H9 (cell line): Measurements from ENCODE around the gene SSBP3. TPM values are rescaled to one million over a fixed set of nuclear protein-coding genes. Genes with fewer than 3 reads are reported as not detected.

Experiments used
- DNase-seq: peaks from one replicate; pipeline ENCODE4 v3.0.0-alpha.2; 2017
- H2AFZ ChIP-seq: one replicate; pipeline ENCODE4 v1.6.1; 2013; ENCODE audit warnings: mild to moderate bottlenecking, low read length, control low read depth, moderate library complexity
- H2AK5ac ChIP-seq: 2 replicates; pipeline ENCODE4 v1.6.1; 2013; ENCODE audit warnings: low read length, control low read depth, mixed read lengths; ENCODE audit not compliant: insufficient read length
- H2BK120ac ChIP-seq: one replicate; pipeline ENCODE4 v1.6.1; 2013; ENCODE audit warnings: low read depth, mild to moderate bottlenecking, low read length, control low read depth, inconsistent platforms; ENCODE audit not compliant: poor library complexity, severe bottlenecking
- H2BK12ac ChIP-seq: 2 replicates; pipeline ENCODE4 v1.6.1; 2013; ENCODE audit warnings: low read length, control low read depth, mixed read lengths, low read depth; ENCODE audit not compliant: insufficient read length
- H2BK15ac ChIP-seq: 2 replicates; pipeline ENCODE4 v1.6.1; 2013; ENCODE audit warnings: low read depth, low read length, control low read depth
- H2BK20ac ChIP-seq: one replicate; pipeline ENCODE4 v1.6.1; 2013; ENCODE audit warnings: low read depth, mild to moderate bottlenecking, low read length, control low read depth, inconsistent platforms; ENCODE audit not compliant: poor library complexity, severe bottlenecking
- H2BK5ac ChIP-seq: 2 replicates; pipeline ENCODE4 v1.6.1; 2013; ENCODE audit warnings: low read length, control low read depth, mixed read lengths; ENCODE audit not compliant: insufficient read length
- H3K14ac ChIP-seq: 2 replicates; pipeline ENCODE4 v1.6.1; 2013; ENCODE audit warnings: low read length, control low read depth; ENCODE audit not compliant: insufficient read depth
- H3K18ac ChIP-seq: 2 replicates; pipeline ENCODE4 v1.6.1; 2013; ENCODE audit warnings: low read depth, mild to moderate bottlenecking, mixed read lengths, low read length, control low read depth; ENCODE audit not compliant: insufficient read length
- H3K23ac ChIP-seq: 2 replicates; pipeline ENCODE4 v1.6.1; 2013; ENCODE audit warnings: low read length, control low read depth, mixed read lengths, low read depth; ENCODE audit not compliant: insufficient read length
- H3K23me2 ChIP-seq: 2 replicates; pipeline ENCODE4 v1.6.1; 2013; ENCODE audit warnings: low read depth, mild to moderate bottlenecking, mixed read lengths, low read length, control low read depth; ENCODE audit not compliant: insufficient read length, poor library complexity, severe bottlenecking
- H3K27ac ChIP-seq: 2 replicates; pipeline ENCODE4 v1.5.1; 2013; ENCODE audit warnings: low read length, control low read depth, mixed read lengths, low read depth; ENCODE audit not compliant: insufficient read length
- H3K27me3 ChIP-seq: 2 replicates; pipeline ENCODE4 v1.6.1; 2013; ENCODE audit warnings: low read length, control low read depth, inconsistent platforms; ENCODE audit not compliant: insufficient read depth
- H3K4ac ChIP-seq: 2 replicates; pipeline ENCODE4 v1.6.1; 2013; ENCODE audit warnings: low read depth, mild to moderate bottlenecking, control low read depth, inconsistent platforms, low read length, moderate library complexity
- H3K4me1 ChIP-seq: 2 replicates; pipeline ENCODE4 v1.6.1; 2013; ENCODE audit warnings: low read length, control low read depth, inconsistent platforms; ENCODE audit not compliant: insufficient read depth
- H3K4me2 ChIP-seq: 2 replicates; pipeline ENCODE4 v1.6.1; 2013; ENCODE audit warnings: low read length, control low read depth, mixed read lengths; ENCODE audit not compliant: insufficient read length, insufficient read depth
- H3K56ac ChIP-seq: 2 replicates; pipeline ENCODE4 v1.6.1; 2013; ENCODE audit warnings: low read depth, mild to moderate bottlenecking, mixed read lengths, low read length, control low read depth; ENCODE audit not compliant: insufficient read length
- H3K79me1 ChIP-seq: 2 replicates; pipeline ENCODE4 v1.6.1; 2013; ENCODE audit warnings: low read depth, mild to moderate bottlenecking, moderate library complexity, low read length, control low read depth, inconsistent platforms; ENCODE audit not compliant: insufficient read depth, poor library complexity, severe bottlenecking
- H3K79me2 ChIP-seq: 2 replicates; pipeline ENCODE4 v1.6.1; 2013; ENCODE audit warnings: low read length, control low read depth, inconsistent platforms; ENCODE audit not compliant: insufficient read depth
- H3K9ac ChIP-seq: 2 replicates; pipeline ENCODE4 v1.6.1; 2013; ENCODE audit warnings: low read length, control low read depth, mixed read lengths; ENCODE audit not compliant: insufficient read length; ENCODE audit errors: extremely low read depth
- H3K9me3 ChIP-seq: one replicate; pipeline ENCODE4 v1.6.1; 2013; ENCODE audit warnings: low read depth, low read length, inconsistent platforms; ENCODE audit not compliant: control insufficient read depth
- H3T11ph ChIP-seq: one replicate; pipeline ENCODE4 v1.6.1; 2013; ENCODE audit warnings: mild to moderate bottlenecking, low read length, control low read depth, inconsistent platforms
- H4K20me1 ChIP-seq: one replicate; pipeline ENCODE4 v1.6.1; 2013; ENCODE audit not compliant: control insufficient read depth, insufficient read length, insufficient read depth
- H4K5ac ChIP-seq: 2 replicates; pipeline ENCODE4 v1.6.1; 2013; ENCODE audit warnings: low read depth, mild to moderate bottlenecking, mixed read lengths, low read length, control low read depth; ENCODE audit not compliant: insufficient read length
- H4K8ac ChIP-seq: replicated peaks from 2 replicates; pipeline ENCODE4 v1.6.1; 2013; ENCODE audit warnings: low read length, control low read depth, mixed read lengths, low read depth; ENCODE audit not compliant: insufficient read length
- H4K91ac ChIP-seq: 2 replicates; pipeline ENCODE4 v1.6.1; 2013; ENCODE audit warnings: low read depth, mild to moderate bottlenecking, moderate library complexity, mixed read lengths, low read length, control low read depth; ENCODE audit not compliant: insufficient read length
- H3K27ac Mint-ChIP-seq, 3 experiments: 2 replicates in 2 of 3; 3 replicates in 1 of 3; pipeline ENCODE4 v1.8.0; 2020 to 2021; ENCODE audit warnings: mixed read lengths in 3 of 3, mild to moderate bottlenecking in 1 of 3, moderate library complexity in 1 of 3
- H3K27me3 Mint-ChIP-seq: 2 replicates; pipeline ENCODE4 v1.8.0; 2021; ENCODE audit warnings: low read depth, mild to moderate bottlenecking, moderate library complexity, mixed read lengths
- H3K36me3 Mint-ChIP-seq, 3 experiments: 2 replicates in 2 of 3; 3 replicates in 1 of 3; pipeline ENCODE4 v1.8.0; 2020 to 2021; ENCODE audit warnings: low read depth in 3 of 3, mixed read lengths in 3 of 3; ENCODE audit not compliant: insufficient read depth in 1 of 3
- H3K4me1 Mint-ChIP-seq, 2 experiments: 2 replicates each; pipeline ENCODE4 v1.8.0; 2020; ENCODE audit warnings: mixed read lengths in 2 of 2
- H3K4me3 Mint-ChIP-seq, 2 experiments: 2 replicates in 1 of 2; 3 replicates in 1 of 2; pipeline ENCODE4 v1.8.0; 2020 to 2021; ENCODE audit warnings: mild to moderate bottlenecking in 2 of 2, mixed read lengths in 2 of 2, moderate library complexity in 1 of 2
- H3K9me3 Mint-ChIP-seq, 2 experiments: 2 replicates in 1 of 2; 3 replicates in 1 of 2; pipeline ENCODE4 v1.8.0; 2020; ENCODE audit warnings: mild to moderate bottlenecking in 2 of 2, mixed read lengths in 2 of 2, moderate library complexity in 1 of 2
- CTCF ChIP-seq: fragments of 200-600 bp; sonication (generic); conservative IDR thresholded peaks from 3 replicates; pipeline ENCODE4 v1.8.0; 2021; ENCODE audit warnings: antibody characterized with exemption, mild to moderate bottlenecking
- WGBS: extraction: QIAGEN DNeasy Blood & Tissue Kit; methylation state at CpG from one replicate; pipeline ENCODE4 v1.1.7; 2013; ENCODE audit warnings: missing lambda C conversion rate, low lambda C conversion rate, mixed read lengths; ENCODE audit not compliant: insufficient read length; ENCODE audit errors: extremely low coverage; 5-methylcytosine and 5-hydroxymethylcytosine counted together
- total RNA-seq: library from RNA; stranded (reverse); gene quantifications from 2 replicates; pipeline ENCODE4 v1.2.1, GENCODE V29; 2021

Gene SSBP3
- total RNA-seq, 1 experiment from 2014 or later = 126 TPM

- H2BK20ac ChIP-seq = no peak overlapping the region
- H2BK120ac ChIP-seq = no peak overlapping the region
- no peak overlapping the region for H3K27ac ChIP-seq
- DNase-seq = no peak
- H3K4me1 ChIP-seq = peaks cover 39% of the 10 kb centered on the region; the same call in 1 of the 2 replicates
- TF ChIP-seq CTCF = no peak
- Mint-ChIP-seq H3K4me1 (peaks cover 87% of the 10 kb centered on the region in 2 experiments), H3K27ac (peak overlapping the region; percentile 63 to 90 (median 78); a peak in 6 of 7 replicates), H3K36me3 (peaks cover 0 to 13% (median 6%) of the 10 kb centered on the region in 3 experiments; a peak in 3 of 7 replicates), H3K4me3 (no peak overlapping the region), H3K9me3 (no peaks in the 10 kb centered on the region), H3K27me3 (no peaks in the 10 kb centered on the region)
- no peaks in the 10 kb centered on the region for H3K23me2 ChIP-seq
- H2BK15ac ChIP-seq = no peak overlapping the region
- peaks cover 6% of the 10 kb centered on the region for H3K79me1 ChIP-seq
- H4K20me1 ChIP-seq = no peaks in the 10 kb centered on the region
- H3K4ac ChIP-seq = no peak overlapping the region
- H3K9ac ChIP-seq = no peak overlapping the region
- no peaks in the 10 kb centered on the region for H3K9me3 ChIP-seq
- H3K23ac ChIP-seq = no peak overlapping the region
- H2AFZ ChIP-seq = no peak overlapping the region
- H3T11ph ChIP-seq = no peak overlapping the region
- H4K8ac ChIP-seq = no peak overlapping the region
- H2BK12ac ChIP-seq = no peak overlapping the region
- H3K14ac ChIP-seq = peak overlapping the region; percentile 30; the same call in 1 of the 2 replicates
- no peak overlapping the region for H2AK5ac ChIP-seq
- H3K56ac ChIP-seq = no peak overlapping the region
- no peak overlapping the region for H4K5ac ChIP-seq
- no peak overlapping the region for H2BK5ac ChIP-seq
- WGBS = no CpG with 5 or more reads among the region's 21 CpGs
- H3K79me2 ChIP-seq = peaks cover 11% of the 10 kb centered on the region; the same call in 1 of the 2 replicates
- H3K4me2 ChIP-seq = no peak overlapping the region
- H3K27me3 ChIP-seq = no peaks in the 10 kb centered on the region
- no peak overlapping the region for H4K91ac ChIP-seq
- no peak overlapping the region for H3K18ac ChIP-seq
Measured at GRCh38 chr1:54332781-54333585, 73.2 kb downstream of the SSBP3 start.
